ENCODE data around the gene NFIA.

Gene NFIA

GRCh38 chr1:61357539-61357938, 275.2 kb downstream of the NFIA start:
- DNase-seq, result no peak

GRCh38 chr1:61358770-61359455, 276.6 kb downstream of the NFIA start:
- DNase-seq, result no peak

GRCh38 chr1:61361931-61362330, 279.6 kb downstream of the NFIA start:
- DNase-seq, result no peak

GRCh38 chr1:61362351-61362750, 280.0 kb downstream of the NFIA start:
- DNase-seq, result no peak

GRCh38 chr1:61368366-61368765, 286.0 kb downstream of the NFIA start:
- no peak for DNase-seq

GRCh38 chr1:61368876-61369275, 286.5 kb downstream of the NFIA start:
- no peak for DNase-seq

- no peak for DNase-seq
Measured at GRCh38 chr1:61370177-61370912, 288.0 kb downstream of the NFIA start.

- no peak for DNase-seq
Measured at GRCh38 chr1:61370913-61371279, 288.5 kb downstream of the NFIA start.

- no peak for DNase-seq
Measured at GRCh38 chr1:61372944-61373343, 290.6 kb downstream of the NFIA start.

- DNase-seq, result no peak
Measured at GRCh38 chr1:61374156-61374555, 291.8 kb downstream of the NFIA start.

GRCh38 chr1:61375082-61375880, 292.9 kb downstream of the NFIA start:
- no peak for DNase-seq

- DNase-seq, result no peak
Measured at GRCh38 chr1:61376151-61376550, 293.8 kb downstream of the NFIA start.

GRCh38 chr1:61377242-61377958, 295.0 kb downstream of the NFIA start:
- DNase-seq, result no peak

- no peak for DNase-seq
Measured at GRCh38 chr1:61378494-61379180, 296.3 kb downstream of the NFIA start.

- no peak for DNase-seq
Measured at GRCh38 chr1:61379693-61380092, 297.3 kb downstream of the NFIA start.

- no peak for DNase-seq
Measured at GRCh38 chr1:61380561-61380960, 298.2 kb downstream of the NFIA start.

- no peak for DNase-seq
Measured at GRCh38 chr1:61386323-61386722, 304.0 kb downstream of the NFIA start.

- DNase-seq, result no peak
Measured at GRCh38 chr1:61386770-61387169, 304.4 kb downstream of the NFIA start.

GRCh38 chr1:61387829-61388228, 305.5 kb downstream of the NFIA start:
- DNase-seq, result no peak

- no peak for DNase-seq
Measured at GRCh38 chr1:61388566-61388965, 306.2 kb downstream of the NFIA start.

All from nucleus accumbens (tissue), 56 donors.